Hematopoietic multipotent progenitor cell treated with erythropoietin and hydrocortisone succinate and interleukin-3 and kit ligand, for 6 days (in vitro differentiated cells): Measurements from ENCODE around the gene MALT1.
A peak's percentile ranks its signal among the peaks of the same experiment; 100 is the strongest.

Experiments used
- DNase-seq: peaks from one replicate; pipeline ENCODE4 v3.0.0-alpha.2; 2015

Gene MALT1

DNA sequence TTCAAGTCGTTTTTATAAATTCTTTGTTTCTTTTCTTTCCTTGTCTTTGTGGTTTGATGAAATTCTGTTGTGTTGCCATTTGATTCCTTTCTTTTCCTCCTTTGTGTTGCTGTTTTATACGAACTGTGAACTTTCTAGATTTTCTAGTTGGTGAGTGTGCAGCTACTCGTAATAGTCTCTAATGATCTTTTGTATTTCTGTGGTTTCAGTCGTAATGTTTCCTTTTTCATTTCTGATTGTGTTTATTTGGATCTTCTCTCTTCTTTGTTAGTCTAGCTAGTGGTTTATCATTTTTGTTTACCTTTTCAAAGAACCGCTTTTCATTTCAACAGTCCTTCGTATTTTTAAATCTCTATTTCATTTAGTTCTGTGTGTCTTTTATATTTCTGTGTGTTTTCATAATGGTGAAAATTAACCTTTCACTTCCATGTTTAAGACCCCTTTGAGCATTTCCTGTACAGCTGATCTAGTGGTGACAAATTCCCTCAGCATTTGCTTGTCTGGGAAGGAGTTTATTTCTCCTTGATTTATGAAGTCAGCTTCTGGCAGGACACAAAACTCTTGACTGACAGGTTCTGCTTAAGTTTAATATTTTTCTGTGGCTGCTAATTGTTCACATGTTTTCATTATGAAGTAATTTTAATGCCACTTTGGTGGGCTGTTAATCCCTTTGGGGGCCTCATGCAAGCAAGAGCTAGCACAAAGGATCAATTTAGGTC lies 16.2 kb upstream of the MALT1 start:
- no peak for DNase-seq

DNA sequence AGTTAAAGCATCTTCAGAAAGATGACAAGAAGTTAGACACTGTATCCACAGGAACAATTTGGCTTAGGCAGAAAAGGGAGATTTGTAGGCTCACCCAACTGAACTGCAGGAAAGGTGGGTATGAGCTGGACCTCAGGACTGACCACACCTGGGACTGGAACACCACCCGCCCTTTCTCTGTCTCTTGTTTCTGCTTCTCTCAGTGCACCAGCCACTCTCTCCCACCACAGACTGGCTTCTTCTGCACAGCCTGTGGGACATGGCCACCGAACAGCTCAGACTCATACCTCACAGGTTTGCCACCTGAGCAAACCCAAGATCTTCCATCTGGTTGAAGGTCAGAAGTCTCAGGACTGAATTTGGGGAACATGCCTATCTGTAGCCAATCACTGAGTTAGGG lies 14.2 kb upstream of the MALT1 start:
- no peak for DNase-seq

DNA sequence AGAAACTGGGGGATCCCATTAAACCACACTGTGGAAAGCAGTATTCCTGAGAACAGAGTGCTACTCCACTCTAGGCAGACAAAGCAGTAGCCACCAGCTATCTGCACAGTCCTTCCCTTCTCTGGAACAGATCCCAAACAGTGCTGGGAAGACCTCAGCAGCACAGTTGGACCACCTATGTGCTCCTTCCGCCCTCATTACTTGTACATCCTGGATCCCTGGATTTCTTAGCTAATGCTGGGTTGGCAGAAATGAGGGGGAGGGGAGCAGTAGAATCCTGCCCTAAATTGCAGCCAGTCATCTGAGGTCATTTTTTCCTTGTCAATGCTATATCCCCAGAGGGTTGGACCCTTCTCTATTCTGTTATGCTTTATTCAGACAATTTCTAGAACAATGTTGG lies 13.8 kb upstream of the MALT1 start:
- DNase-seq = no peak

DNA sequence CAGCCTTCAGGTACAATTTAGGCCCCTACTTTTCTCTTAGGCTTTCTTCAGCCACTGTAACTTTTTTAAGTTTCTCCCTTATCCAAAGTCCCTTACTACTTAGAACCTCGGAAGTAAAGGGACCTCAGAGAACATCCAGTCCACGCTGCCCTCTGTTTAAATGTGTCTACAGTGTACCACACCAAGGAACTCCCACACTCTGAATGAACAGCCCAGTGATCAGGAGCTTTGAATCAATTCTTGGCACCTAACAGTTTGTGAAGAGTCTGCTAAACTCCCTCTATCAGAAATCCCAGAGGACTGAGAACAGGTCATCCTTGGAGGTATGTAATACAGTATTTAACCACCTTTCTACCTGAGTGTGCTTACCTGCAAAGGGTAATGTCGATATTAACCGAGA lies 11.6 kb upstream of the MALT1 start:
- no peak for DNase-seq

DNA sequence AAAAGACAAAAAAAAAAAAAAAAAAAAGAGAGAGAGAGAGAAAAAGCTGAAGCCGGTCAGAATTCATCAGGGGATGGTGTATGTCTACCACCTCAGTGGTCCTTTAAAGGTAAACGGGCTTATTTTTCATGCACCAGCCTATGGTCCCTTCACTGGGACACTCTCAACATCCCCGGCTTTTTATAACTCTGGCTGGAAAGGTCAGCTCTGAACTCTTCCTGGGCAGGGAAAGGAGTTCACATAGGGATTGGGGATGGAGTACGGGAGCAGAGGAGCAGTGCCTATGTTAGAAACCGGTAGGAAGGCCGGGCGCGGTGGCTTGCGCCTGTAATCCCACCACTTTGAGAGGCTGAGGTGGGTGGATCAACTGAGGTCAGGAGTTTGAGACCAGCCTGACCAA lies 10.3 kb upstream of the MALT1 start:
- no peak for DNase-seq

DNA sequence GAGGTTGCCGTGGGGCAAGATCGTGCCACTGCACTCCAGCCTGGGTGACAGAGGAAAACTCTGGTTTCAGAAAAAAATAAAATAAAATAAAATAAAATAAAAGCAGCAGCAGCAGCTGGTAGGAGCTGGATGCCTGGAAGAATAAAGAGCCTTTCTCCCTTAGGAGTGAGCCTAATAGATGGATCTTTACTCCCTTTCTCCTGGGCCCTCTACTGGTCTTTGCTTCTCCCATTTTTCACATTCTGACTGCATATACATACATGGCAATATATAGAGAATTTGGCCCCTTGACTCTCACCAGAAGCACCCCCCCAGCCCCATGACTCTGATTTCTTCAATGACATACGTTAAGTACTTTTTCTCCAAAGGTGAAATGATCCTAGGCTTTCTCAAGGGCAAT lies 9.8 kb upstream of the MALT1 start:
- DNase-seq = no peak

DNA sequence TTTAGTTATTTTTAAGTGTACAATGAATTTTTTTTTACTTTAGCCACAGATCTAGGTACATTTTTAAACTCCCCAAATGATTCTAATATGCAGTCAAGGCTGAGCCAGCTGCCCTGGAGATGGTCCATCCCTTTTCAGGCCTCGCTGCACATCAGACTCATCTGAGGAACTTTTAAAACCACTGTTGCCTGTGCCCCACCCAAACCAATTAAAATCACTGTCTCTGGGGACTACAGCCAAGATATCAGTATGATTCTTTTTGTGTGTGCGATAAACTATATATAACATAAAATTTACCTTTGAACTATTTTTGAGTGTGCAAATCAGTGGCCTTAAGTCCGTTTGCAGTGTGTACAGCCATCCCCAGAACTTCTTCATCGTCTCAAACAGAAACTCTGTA lies 9.1 kb upstream of the MALT1 start:
- no peak for DNase-seq

DNA sequence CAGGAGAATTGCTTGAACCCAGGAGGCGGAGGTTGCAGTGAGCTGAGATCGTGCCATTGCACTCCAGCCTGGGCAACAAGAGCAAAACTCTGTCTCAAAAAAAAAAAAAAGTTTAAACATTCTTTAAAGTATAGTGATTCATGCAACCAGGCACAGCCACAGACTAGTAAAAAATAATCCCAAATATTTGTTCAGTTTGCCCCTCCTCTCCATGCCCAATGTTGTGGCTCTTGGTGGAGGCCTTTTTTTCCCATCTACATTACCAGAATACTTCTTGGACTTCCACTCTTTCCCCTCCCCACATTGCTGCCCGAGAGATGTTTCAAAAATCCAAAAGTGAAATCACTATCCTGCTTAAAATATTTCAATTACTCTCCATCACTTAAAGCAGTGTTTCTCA lies 5.1 kb upstream of the MALT1 start:
- DNase-seq = no peak

DNA sequence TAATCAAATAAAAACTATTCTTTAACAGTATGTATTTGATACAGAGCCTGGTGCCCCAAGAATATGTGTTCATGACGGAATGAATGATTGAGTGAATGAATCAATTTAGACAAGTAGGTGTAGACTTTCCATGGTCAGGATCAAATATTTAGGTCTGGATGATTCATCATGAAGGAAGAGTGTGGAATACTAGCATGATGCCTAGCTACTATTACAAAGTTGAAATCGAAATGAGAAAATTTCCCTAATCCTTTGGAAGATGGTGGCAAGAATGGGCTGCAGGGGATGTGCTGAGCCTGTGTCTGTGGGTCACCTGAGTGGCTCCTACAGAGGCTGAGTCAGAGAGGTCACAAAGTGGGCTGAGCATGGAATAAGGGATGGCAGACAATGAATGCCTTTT lies 3.1 kb upstream of the MALT1 start:
- no peak for DNase-seq

DNA sequence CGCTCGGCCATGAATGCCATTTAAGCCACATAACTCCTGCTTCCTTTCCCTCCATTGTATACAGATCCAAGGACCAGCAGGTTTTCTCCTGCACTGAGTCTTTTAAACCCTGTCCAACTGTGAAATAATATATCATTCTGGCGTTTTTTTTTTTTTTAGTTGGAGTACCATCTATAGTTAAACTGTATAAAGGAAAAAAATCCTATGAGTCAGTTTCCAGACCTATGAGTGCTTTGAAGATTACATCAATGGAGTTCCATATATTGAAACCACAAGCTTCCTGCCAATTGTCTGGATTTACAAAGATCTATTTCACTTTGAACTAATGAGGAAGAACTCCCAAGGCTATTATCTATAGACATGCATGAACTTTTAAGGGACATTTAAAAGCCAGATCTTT lies 2.4 kb upstream of the MALT1 start:
- no peak for DNase-seq

DNA sequence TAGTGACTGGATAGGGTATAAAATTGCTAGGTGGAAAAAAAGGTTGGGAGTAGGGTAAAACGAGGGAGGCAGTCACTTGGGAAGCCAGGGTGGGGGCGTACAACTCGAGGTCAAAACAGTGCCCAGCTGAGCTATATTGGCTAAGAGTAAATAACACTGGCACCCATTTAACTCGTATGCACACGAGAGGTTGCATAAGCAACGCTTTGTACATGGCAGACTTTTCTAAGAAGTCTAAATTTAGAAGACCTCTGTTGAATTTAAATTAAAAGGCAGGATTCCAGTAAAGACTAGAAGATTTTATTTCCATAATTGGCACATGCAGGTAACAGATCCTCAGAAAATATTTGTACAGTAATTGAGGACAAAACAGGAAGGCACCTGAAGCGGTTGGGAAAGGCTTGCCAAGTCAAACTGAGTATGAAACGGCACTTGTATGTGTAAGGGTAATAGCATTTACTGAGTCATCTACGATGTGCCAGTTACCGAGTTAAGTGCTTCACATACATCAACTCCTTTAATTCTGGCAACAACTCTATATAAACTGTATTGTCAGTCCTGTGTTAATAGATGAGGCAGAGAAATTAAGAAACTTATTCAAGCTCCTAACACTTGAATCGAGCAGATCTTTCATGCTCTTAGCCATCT lies 1.4 kb upstream of the MALT1 start:
- no peak for DNase-seq

DNA sequence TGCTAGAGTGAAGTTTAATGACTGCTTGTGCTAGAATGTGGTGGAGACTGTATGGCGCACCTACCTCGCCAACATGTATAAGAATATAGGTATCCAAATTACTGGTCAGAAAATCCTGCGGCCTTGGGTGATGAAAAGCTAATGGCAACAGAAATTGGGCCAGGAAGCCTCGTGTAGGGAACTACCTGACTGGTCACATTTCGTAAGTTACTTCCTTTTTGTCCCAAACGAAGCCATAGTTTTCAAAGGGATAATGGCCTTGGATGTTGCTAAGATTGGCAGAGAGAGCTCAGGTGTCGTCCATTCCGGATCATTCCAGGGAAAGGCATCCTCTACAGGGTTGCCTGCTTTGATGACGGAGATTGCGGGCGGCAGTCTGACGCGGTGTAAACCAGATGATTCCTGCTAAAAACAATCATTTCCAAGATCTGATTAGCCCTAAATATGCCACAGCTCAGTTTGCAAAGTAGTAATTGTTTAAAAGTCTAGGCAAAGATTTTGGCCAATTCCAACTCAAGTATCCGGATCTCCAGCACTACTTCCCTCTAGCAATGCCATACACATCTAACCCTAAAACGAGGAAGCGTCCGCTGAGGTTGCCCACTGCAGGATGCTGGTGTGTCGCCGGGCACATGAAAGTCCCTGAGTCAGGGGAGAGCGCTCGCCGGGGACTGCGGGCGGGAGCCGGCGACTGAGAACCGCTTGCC lies 708 bp upstream of the MALT1 start:
- DNase-seq = no peak

DNA sequence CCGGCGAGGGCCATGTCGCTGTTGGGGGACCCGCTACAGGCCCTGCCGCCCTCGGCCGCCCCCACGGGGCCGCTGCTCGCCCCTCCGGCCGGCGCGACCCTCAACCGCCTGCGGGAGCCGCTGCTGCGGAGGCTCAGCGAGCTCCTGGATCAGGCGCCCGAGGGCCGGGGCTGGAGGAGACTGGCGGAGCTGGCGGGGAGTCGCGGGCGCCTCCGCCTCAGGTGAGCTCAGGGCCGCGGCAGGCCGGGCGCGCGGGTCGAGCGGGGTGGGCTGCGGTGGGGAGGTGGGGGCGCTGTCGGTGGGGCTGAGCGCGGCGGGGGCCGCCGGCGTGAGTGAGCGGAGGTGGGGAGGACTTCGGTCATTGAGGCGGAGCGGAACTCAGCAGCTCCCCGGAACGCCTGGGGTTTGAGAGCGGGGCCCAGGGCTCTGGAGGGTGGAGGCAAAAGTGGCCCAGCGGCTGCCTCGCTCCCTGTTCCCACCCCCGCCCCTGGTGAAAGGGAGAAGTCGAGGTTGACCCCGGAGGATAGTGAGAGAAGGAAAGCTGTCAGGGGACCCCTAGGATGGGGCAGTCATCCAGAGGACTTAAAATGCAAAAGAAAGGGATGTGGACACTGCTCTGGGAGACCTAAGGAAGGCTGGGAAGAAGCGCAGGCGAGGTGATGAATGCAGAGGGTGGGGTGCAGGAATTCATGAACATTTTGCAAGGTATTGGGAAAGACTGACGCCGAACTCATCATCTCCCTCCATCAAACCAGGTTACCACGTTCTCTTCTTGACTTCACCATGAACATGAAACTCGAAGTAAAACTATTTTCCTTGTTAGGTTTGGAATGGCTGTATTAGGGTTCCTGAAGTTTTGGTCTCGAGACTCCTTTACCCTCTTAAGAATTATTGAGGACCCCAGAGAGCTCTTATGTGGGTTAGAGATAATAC lies 633 bp downstream of the MALT1 start:
- peak; percentile 59 for DNase-seq

DNA sequence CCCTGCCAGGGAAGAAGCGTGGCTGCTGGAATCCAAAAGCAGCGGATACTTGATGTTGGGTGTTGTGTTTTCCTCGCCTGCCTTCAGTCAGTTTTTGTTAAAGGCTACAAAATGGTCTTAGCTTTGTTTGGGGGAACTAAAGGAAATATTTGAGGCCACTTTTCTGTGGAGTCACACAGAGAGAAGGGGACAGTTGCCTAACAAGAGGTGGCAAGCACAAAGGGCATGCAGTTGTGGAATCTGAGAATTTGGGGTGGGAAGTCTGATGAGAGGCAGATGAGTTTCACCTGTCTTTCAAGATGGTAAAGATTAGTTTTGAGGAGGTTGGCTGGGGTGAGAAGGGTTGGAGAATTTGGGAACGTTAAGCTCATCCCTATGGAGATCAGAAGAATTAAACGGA lies 2.9 kb downstream of the MALT1 start:
- no peak for DNase-seq

DNA sequence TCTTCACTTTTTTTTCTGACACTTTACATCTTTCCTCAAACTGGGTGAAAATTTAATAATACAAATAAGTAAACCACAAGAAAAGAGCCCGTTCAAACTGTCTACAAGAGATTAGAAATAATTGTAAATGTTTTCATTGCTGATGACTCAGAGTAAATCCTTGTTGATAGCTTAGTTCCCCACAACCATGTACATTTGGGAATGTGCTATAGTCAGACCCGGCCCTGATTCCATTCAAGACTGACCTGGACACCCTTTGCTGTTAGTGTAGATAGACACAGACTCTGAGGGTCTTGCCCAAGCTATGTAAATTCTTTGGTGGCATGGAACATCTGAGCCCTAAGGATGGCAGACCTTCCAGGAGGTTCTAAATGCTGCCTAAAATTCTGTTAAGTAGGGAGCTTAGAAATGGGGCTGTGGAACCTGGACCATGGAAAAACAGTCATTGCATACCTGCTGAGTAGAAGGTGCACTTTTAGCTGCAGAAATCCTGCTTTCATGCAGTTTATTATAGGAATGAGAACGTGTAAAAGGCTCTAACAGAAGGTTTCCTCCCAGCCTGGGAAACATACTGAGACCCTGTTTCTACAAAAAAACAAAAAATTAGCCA lies 3.7 kb downstream of the MALT1 start:
- DNase-seq = no peak

DNA sequence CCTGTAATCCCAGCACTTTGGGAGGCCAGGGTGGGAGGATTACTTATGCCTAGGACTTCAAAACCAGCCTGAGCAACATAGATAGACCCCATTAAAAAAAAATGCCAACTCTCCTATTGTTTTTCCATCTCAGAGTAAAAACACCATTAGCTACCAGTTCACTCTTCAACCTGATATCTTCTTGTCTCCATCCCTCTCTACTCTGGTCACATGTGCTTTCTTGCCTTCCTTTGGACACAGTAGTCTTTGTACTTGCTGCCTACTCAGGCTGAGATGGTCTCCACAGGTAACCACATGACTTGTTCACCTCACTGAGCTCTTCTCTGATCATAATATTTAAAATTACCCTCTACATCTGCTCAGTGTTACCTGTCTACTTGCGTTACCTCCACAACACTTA lies 5.0 kb downstream of the MALT1 start:
- DNase-seq = no peak

DNA sequence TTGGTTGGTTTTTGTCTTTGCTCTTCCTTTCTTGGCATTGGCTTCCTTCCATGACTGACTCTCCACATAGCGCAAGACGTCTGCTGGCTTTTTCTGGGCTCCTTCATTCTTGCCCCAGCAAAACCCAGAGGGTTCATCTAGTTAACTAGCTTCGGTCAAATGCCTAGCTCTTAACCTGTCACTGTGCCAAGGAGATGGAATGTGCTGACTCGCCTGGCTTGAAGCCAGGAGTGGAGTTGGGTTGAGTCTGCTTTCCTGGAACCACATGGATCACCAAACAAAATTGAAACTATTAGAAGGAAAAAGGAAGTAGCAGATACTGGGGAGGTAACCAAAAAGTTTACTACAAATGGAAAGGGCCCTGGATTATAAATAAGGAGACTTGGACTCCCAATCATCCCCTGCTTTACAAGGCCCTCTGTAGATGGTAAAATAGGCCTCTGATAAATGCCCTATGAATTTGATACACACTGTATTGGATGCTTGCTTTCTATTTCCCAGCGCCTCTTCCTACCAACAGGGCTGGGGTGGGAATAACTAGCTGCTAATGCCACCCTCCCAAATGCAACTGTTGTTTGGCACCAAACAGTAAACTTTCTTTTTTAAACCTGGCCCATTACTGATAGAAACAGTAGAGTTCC lies 11.3 kb downstream of the MALT1 start:
- DNase-seq = peak; percentile 84

DNA sequence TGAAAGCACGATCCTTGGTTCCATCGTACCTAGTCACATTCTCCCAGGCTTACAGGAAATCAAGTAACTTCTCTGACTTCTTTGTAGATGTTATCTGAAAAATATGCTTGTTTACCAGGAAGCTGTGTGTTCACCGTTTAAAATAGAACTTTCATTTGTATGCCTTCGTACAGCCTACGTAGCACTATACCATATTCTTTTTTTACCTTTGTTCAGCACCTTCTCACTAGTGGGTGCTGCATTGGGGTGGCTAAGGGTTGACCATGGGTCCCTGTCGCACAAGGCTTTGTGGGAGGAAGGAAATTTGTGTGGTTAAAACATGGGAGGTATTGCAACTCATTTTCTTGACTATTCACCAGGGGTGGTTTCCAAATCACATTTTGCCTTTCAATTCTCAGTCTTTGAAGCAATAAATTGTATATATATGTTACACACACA lies 16.6 kb downstream of the MALT1 start:
- DNase-seq = no peak

DNA sequence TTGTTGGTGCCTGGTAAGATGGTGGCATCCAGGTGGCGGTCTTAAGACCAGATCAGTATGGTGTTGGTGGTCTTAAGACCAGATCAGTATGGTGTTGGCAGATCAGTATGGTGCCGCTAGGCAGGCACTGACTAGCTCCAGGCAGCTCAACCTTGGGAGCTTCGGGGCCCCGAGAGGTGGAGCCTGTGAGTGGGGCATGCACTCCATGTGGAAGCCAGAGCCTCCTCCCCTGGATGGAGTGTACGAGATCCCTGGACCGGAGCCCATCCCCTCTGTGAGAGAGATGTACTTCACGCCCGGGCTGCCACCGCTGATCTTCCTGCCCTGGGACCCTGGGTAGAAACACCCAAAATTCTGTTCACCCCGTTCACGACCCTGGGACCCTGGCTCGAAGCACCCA lies 19.0 kb downstream of the MALT1 start:
- no peak for DNase-seq

DNA sequence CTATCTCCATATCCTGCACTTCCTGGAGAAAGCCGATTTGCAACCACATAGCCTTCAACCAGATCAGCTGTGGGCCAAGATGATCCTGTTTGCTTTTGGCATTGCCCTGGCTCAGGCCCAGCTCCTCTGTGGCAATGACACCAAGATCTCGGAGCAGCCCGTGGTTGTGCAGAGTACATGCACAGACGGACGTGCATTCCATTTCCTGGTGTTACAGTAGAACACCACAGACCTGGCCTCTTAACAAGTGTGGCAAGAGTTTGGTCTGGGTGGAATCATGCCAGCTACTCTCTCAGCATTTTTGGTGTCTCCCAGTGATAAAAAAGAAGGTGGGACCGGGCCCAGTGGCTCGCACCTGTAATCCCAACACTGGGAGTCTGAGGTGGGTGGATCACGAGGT lies 20.0 kb downstream of the MALT1 start:
- peak; percentile 67 for DNase-seq

DNA sequence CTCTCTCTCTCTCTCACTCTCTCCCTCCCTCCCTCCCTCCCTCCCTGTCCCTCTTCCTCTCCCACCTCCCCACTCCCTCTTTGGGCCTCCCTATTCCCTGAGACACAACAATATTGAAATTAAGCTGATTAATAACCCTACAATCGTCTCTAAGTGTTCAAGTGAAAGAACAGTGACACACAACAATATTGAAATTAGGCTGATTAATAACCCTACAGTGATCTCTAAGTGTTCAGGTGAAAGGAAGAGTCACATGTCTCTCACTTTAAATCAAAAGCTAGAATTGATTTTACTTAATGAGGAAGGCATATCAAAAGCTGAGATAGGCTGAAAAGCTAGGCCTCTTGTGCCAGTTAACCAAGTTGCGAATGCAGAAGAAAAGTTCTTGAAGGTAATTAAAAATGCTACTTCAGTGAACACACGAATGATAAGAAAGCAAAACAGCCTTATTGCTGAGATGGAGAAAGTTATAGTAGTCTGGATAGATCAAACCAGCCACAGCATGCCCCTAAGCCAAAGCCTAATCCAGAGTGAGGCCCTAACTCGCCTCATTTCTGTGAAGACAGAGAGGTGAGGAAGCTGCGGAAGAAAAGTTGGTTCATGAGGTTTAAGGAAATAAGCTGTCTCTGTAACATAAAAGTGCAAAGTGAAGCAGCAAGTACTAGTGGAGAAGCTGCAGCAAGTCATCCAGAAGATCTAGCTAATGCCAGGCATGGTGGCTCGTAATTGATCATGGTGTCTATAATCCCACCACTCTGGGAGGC lies 21.3 kb downstream of the MALT1 start:
- no peak for DNase-seq
